ENCODE measurements around the gene ST14. TPM values are rescaled to one million over a fixed set of nuclear protein-coding genes. Genes with fewer than 3 reads are reported as not detected.

ST14 gene
- total and polyA plus RNA-seq, 10 of the 15 experiments (the other 5 are each of a cell fraction or from before 2014, with no cell fraction given) = 0.02 to 3.9 (median 0.73) TPM; not detected in 2

GRCh38 chr11:130181295-130182272, 22.0 kb downstream of the ST14 start (continued):
- TF ChIP-seq, protein P1, sequence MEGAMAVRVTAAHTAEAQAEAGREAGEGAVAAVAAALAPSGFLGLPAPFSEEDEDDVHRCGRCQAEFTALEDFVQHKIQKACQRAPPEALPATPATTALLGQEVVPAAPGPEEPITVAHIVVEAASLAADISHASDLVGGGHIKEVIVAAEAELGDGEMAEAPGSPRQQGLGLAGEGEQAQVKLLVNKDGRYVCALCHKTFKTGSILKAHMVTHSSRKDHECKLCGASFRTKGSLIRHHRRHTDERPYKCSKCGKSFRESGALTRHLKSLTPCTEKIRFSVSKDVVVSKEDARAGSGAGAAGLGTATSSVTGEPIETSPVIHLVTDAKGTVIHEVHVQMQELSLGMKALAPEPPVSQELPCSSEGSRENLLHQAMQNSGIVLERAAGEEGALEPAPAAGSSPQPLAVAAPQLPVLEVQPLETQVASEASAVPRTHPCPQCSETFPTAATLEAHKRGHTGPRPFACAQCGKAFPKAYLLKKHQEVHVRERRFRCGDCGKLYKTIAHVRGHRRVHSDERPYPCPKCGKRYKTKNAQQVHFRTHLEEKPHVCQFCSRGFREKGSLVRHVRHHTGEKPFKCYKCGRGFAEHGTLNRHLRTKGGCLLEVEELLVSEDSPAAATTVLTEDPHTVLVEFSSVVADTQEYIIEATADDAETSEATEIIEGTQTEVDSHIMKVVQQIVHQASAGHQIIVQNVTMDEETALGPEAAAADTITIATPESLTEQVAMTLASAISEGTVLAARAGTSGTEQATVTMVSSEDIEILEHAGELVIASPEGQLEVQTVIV (IDR thresholded peaks at IDR 0.05; ENCODE audit: borderline replicate concordance, partially characterized antibody) = no peak
- TF ChIP-seq ZNF592 (IDR thresholded peaks at IDR 0.05) = no peak
- peak in 1 of 2 experiments; percentile 41; a peak in 1 of 4 replicates for TF ChIP-seq EP300 (IDR thresholded peaks at IDR 0.05; ENCODE audit: borderline replicate concordance in 1 of 2, control insufficient read depth in 1 of 2, low read depth in 2 of 2, low read length in 2 of 2)
- TF ChIP-seq, protein P2, sequence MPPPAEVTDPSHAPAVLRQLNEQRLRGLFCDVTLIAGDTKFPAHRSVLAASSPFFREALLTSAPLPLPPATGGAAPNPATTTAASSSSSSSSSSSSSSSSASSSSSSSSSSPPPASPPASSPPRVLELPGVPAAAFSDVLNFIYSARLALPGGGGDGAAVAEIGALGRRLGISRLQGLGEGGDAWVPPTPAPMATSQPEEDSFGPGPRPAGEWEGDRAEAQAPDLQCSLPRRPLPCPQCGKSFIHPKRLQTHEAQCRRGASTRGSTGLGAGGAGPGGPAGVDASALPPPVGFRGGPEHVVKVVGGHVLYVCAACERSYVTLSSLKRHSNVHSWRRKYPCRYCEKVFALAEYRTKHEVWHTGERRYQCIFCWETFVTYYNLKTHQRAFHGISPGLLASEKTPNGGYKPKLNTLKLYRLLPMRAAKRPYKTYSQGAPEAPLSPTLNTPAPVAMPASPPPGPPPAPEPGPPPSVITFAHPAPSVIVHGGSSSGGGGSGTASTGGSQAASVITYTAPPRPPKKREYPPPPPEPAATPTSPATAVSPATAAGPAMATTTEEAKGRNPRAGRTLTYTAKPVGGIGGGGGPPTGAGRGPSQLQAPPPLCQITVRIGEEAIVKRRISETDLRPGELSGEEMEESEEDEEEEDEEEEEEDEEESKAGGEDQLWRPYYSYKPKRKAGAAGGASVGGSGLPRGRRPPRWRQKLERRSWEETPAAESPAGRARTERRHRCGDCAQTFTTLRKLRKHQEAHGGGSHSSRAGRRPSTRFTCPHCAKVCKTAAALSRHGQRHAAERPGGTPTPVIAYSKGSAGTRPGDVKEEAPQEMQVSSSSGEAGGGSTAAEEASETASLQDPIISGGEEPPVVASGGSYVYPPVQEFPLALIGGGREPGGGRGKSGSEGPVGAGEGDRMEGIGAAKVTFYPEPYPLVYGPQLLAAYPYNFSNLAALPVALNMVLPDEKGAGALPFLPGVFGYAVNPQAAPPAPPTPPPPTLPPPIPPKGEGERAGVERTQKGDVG (CRISPR knock-in tag; IDR thresholded peaks at IDR 0.05) = no peak
- 0 out of 2 replicates have a peak, but pooled peaks have one; percentile 47 for TF ChIP-seq ESRRA (IDR thresholded peaks at IDR 0.05; ENCODE audit: low read length)

All from GM12878 (cell line).